MM.1S (cell line): Measurements from ENCODE around the gene PIWIL1.

Experiments
- DNase-seq: peaks from one replicate; pipeline ENCODE4 v3.0.0-alpha.2; 2015
- H2AFZ ChIP-seq: fragments of 300-600 bp; sonication (generic); 2 replicates; pipeline ENCODE4 v1.6.0; 2016; ENCODE audit warnings: antibody characterized with exemption, low read length
- H3F3A ChIP-seq: fragments of 300-600 bp; sonication (generic); 2 replicates; pipeline ENCODE4 v1.6.1; 2016; ENCODE audit warnings: mild to moderate bottlenecking, antibody characterized with exemption, low read length, moderate library complexity, mixed read lengths; ENCODE audit not compliant: insufficient read depth
- H3K27ac ChIP-seq: fragments of 300-600 bp; sonication (generic); 2 replicates; pipeline ENCODE4 v1.5.1; 2016; ENCODE audit warnings: mild to moderate bottlenecking, low read length
- H3K27me3 ChIP-seq: fragments of 300-600 bp; sonication (generic); replicated peaks from 2 replicates; pipeline ENCODE4 v1.6.0; 2016; ENCODE audit warnings: low read length; ENCODE audit not compliant: insufficient read depth
- H3K36me3 ChIP-seq: fragments of 300-600 bp; sonication (generic); replicated peaks from 2 replicates; pipeline ENCODE4 v1.6.1; 2016; ENCODE audit warnings: mild to moderate bottlenecking, low read length, mixed read lengths; ENCODE audit not compliant: insufficient read depth
- H3K4me1 ChIP-seq: fragments of 300-600 bp; sonication (generic); 2 replicates; pipeline ENCODE4 v1.6.1; 2016; ENCODE audit warnings: low read length, mixed read lengths
- H3K4me2 ChIP-seq: fragments of 300-600 bp; sonication (generic); 2 replicates; pipeline ENCODE4 v1.6.0; 2016; ENCODE audit warnings: low read depth, low read length
- H3K4me3 ChIP-seq: fragments of 300-600 bp; sonication (generic); 2 replicates; pipeline ENCODE4 v1.5.1; 2016; ENCODE audit warnings: low read length, mixed read lengths
- H3K79me2 ChIP-seq: fragments of 300-600 bp; sonication (generic); 2 replicates; pipeline ENCODE4 v1.6.1; 2016; ENCODE audit warnings: mixed run types, low read length, mixed read lengths
- H3K9ac ChIP-seq: fragments of 300-600 bp; sonication (generic); 2 replicates; pipeline ENCODE4 v1.6.1; 2016; ENCODE audit warnings: low read length, mixed read lengths
- H3K9me2 ChIP-seq: fragments of 300-600 bp; sonication (generic); replicated peaks from 2 replicates; pipeline ENCODE4 v1.6.1; 2016; ENCODE audit warnings: mild to moderate bottlenecking, low read length, mixed read lengths; ENCODE audit not compliant: insufficient read depth
- H3K9me3 ChIP-seq: fragments of 300-600 bp; sonication (generic); replicated peaks from 2 replicates; pipeline ENCODE4 v1.6.1; 2016; ENCODE audit warnings: mild to moderate bottlenecking, low read length, mixed read lengths; ENCODE audit not compliant: insufficient read depth
- H4K20me1 ChIP-seq: fragments of 300-600 bp; sonication (generic); 2 replicates; pipeline ENCODE4 v1.6.1; 2016; ENCODE audit warnings: mild to moderate bottlenecking, low read length, moderate library complexity, mixed read lengths; ENCODE audit not compliant: insufficient read depth
- CTCF ChIP-seq: fragments of 300-600 bp; sonication (generic); IDR thresholded peaks from 2 replicates; pipeline ENCODE4 v1.5.1; 2016; ENCODE audit warnings: antibody characterized with exemption, low read length, mixed read lengths
- EZH2 ChIP-seq: fragments of 300-600 bp; sonication (generic); optimal IDR thresholded peaks from 2 replicates; pipeline ENCODE3; 2017; ENCODE audit warnings: low read depth, mild to moderate bottlenecking, antibody characterized with exemption, low read length, mixed read lengths
- EZH2phosphoT487 ChIP-seq: fragments of 300-600 bp; sonication (generic); IDR thresholded peaks from 2 replicates; pipeline ENCODE4 v1.6.1; 2018; ENCODE audit warnings: antibody characterized with exemption, low read length

The PIWIL1 gene

GRCh38 chr12:130405332-130405731 lies 67.6 kb downstream of the PIWIL1 start:
- Histone ChIP-seq H3K9me2 (no peaks in the 10 kb centered on the region), H3K9me3 (no peaks in the 10 kb centered on the region), H3K27ac (no peak overlapping the region), H3K27me3 (no peaks in the 10 kb centered on the region), H3K4me2 (no peak overlapping the region), H3K9ac (no peak overlapping the region), H3K36me3 (no peaks in the 10 kb centered on the region), H2AFZ (no peak overlapping the region), H3K4me3 (no peak overlapping the region), H3K4me1 (no peaks in the 10 kb centered on the region), H3F3A (no peaks in the 10 kb centered on the region), H4K20me1 (no peaks in the 10 kb centered on the region), H3K79me2 (no peaks in the 10 kb centered on the region)
- TF ChIP-seq CTCF (no peak), EZH2 (no peak), EZH2phosphoT487 (no peak)
- DNase-seq: no peak

DNA sequence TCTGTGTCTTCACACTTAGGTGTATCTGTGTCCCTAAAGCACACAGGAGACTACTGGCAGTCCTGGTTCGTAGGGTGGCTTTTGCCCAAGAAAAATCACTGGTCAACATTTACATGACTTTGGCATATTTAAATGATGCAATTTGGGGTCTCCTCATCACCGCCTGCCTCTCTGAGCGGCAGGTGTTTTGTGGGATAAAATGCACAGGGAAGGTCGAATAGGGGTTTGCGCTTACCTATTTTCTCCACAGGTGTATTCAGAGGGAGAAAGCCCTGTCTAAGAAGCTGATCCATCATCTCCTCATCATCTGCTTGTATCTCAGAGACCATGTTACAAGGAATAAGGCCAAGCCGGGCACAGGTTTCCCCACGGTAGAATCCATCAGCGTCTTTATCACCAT lies 74.7 kb downstream of the PIWIL1 start:
- no peak for DNase-seq
- Histone ChIP-seq H3K9ac (no peak overlapping the region), H3K9me3 (no peaks in the 10 kb centered on the region)

GRCh38 chr12:130413909-130414308 lies 76.2 kb downstream of the PIWIL1 start:
- H3F3A ChIP-seq: no peaks in the 10 kb centered on the region
- H3K79me2 ChIP-seq: no peaks in the 10 kb centered on the region
- H3K27ac ChIP-seq: no peak overlapping the region
- no peaks in the 10 kb centered on the region for H3K4me1 ChIP-seq
- no peaks in the 10 kb centered on the region for H3K36me3 ChIP-seq
- H3K4me2 ChIP-seq: no peak overlapping the region
- H4K20me1 ChIP-seq: no peaks in the 10 kb centered on the region
- H3K9me3 ChIP-seq: no peaks in the 10 kb centered on the region
- no peak overlapping the region for H2AFZ ChIP-seq
- H3K27me3 ChIP-seq: no peaks in the 10 kb centered on the region
- H3K9me2 ChIP-seq: no peaks in the 10 kb centered on the region
- TF ChIP-seq EZH2: no peak
- no peak for TF ChIP-seq CTCF
- no peak for TF ChIP-seq EZH2phosphoT487
- H3K4me3 ChIP-seq: no peak overlapping the region
- H3K9ac ChIP-seq: no peak overlapping the region
- no peak for DNase-seq

More for the DNA sequence above, 74.7 kb downstream of the PIWIL1 start:
- no peak overlapping the region for H2AFZ ChIP-seq
- no peak overlapping the region for H3K27ac ChIP-seq
- no peaks in the 10 kb centered on the region for H3K27me3 ChIP-seq
- H3K4me1 ChIP-seq: no peaks in the 10 kb centered on the region
- H3K79me2 ChIP-seq: no peaks in the 10 kb centered on the region
- no peaks in the 10 kb centered on the region for H3K36me3 ChIP-seq
- no peaks in the 10 kb centered on the region for H4K20me1 ChIP-seq
- TF ChIP-seq CTCF (no peak), EZH2phosphoT487 (no peak), EZH2 (no peak)
- no peak overlapping the region for H3K4me2 ChIP-seq
- H3F3A ChIP-seq: no peaks in the 10 kb centered on the region
- H3K9me2 ChIP-seq: no peaks in the 10 kb centered on the region
- H3K4me3 ChIP-seq: no peak overlapping the region
